Nephron progenitor cell (in vitro differentiated cells): ENCODE measurements around the gene SLC51B.

Experiments
- DNase-seq: peaks from one replicate; pipeline ENCODE4 v3.0.0; 2021
- H3K27ac Mint-ChIP-seq: 2 replicates; pipeline ENCODE4 v1.8.0; 2021; ENCODE audit warnings: mild to moderate bottlenecking, moderate library complexity, mixed read lengths
- H3K27me3 Mint-ChIP-seq: 2 replicates; pipeline ENCODE4 v1.8.0; 2021; ENCODE audit warnings: mild to moderate bottlenecking, low read depth, mixed read lengths; ENCODE audit not compliant: poor library complexity
- H3K36me3 Mint-ChIP-seq: 2 replicates; pipeline ENCODE4 v1.8.0; 2021; ENCODE audit warnings: low read depth, mixed read lengths
- H3K4me1 Mint-ChIP-seq: 2 replicates; pipeline ENCODE4 v1.8.0; 2021; ENCODE audit warnings: mixed read lengths
- H3K4me3 Mint-ChIP-seq: 2 replicates; pipeline ENCODE4 v1.8.0; 2021; ENCODE audit warnings: mild to moderate bottlenecking, moderate library complexity, mixed read lengths
- H3K9me3 Mint-ChIP-seq: 2 replicates; pipeline ENCODE4 v1.8.0; 2021; ENCODE audit warnings: mild to moderate bottlenecking, moderate library complexity, mixed read lengths
- CTCF ChIP-seq: fragments of 200-600 bp; sonication (generic); IDR thresholded peaks from 2 replicates; pipeline ENCODE4 v1.5.0; 2021; ENCODE audit warnings: antibody characterized with exemption

SLC51B gene

GRCh38 chr15:65048241-65048640 lies 3.1 kb downstream of the SLC51B start:
- TF ChIP-seq CTCF, result no peak
- H3K4me1 Mint-ChIP-seq, result peaks cover 55% of the 10 kb centered on the region
- H3K9me3 Mint-ChIP-seq, result no peaks in the 10 kb centered on the region
- H3K27ac Mint-ChIP-seq, result no peak overlapping the region
- H3K36me3 Mint-ChIP-seq, result no peaks in the 10 kb centered on the region
- DNase-seq, result no peak
- no peak overlapping the region for H3K4me3 Mint-ChIP-seq
- peaks cover 24% of the 10 kb centered on the region for H3K27me3 Mint-ChIP-seq

- Mint-ChIP-seq H3K9me3 (no peaks in the 10 kb centered on the region), H3K36me3 (no peaks in the 10 kb centered on the region), H3K27me3 (peaks cover 21% of the 10 kb centered on the region), H3K4me3 (peak overlapping the region; percentile 30), H3K4me1 (peaks cover 48% of the 10 kb centered on the region), H3K27ac (no peak overlapping the region)
- TF ChIP-seq CTCF, result no peak
- peak; percentile 92 for DNase-seq
These were observed 4.2 kb downstream of the SLC51B start for GRCh38 chr15:65049418-65049840.

GRCh38 chr15:65050270-65050669 lies 5.1 kb downstream of the SLC51B start:
- Mint-ChIP-seq H3K9me3 (no peaks in the 10 kb centered on the region), H3K36me3 (no peaks in the 10 kb centered on the region), H3K4me1 (peaks cover 44% of the 10 kb centered on the region), H3K27ac (no peak overlapping the region), H3K4me3 (no peak overlapping the region), H3K27me3 (peaks cover 21% of the 10 kb centered on the region)
- DNase-seq, result no peak
- TF ChIP-seq CTCF, result no peak

- Mint-ChIP-seq H3K27ac (no peak overlapping the region), H3K36me3 (peaks cover 5% of the 10 kb centered on the region), H3K9me3 (no peaks in the 10 kb centered on the region), H3K4me1 (peaks cover 48% of the 10 kb centered on the region), H3K27me3 (peaks cover 21% of the 10 kb centered on the region), H3K4me3 (no peak overlapping the region)
- TF ChIP-seq CTCF, result no peak
- no peak for DNase-seq
These were observed 6.1 kb downstream of the SLC51B start for GRCh38 chr15:65051266-65051665.

- Mint-ChIP-seq H3K4me1 (peaks cover 61% of the 10 kb centered on the region), H3K27me3 (peaks cover 16% of the 10 kb centered on the region), H3K36me3 (peaks cover 20% of the 10 kb centered on the region), H3K27ac (no peak overlapping the region), H3K9me3 (no peaks in the 10 kb centered on the region), H3K4me3 (no peak overlapping the region)
- TF ChIP-seq CTCF, result no peak
- no peak for DNase-seq
These were observed 7.8 kb downstream of the SLC51B start for GRCh38 chr15:65052956-65053355.

- H3K27ac Mint-ChIP-seq, result no peak overlapping the region
- DNase-seq, result peak; percentile 84
- peaks cover 20% of the 10 kb centered on the region for H3K36me3 Mint-ChIP-seq
- H3K4me1 Mint-ChIP-seq, result peaks cover 55% of the 10 kb centered on the region
- peaks cover 10% of the 10 kb centered on the region for H3K27me3 Mint-ChIP-seq
- H3K4me3 Mint-ChIP-seq, result no peak overlapping the region
- peak; percentile 88 for TF ChIP-seq CTCF
- no peaks in the 10 kb centered on the region for H3K9me3 Mint-ChIP-seq
These were observed 9.4 kb downstream of the SLC51B start for GRCh38 chr15:65054333-65055200.
